SU-DHL-6 (cell line): ENCODE data around the gene CSTF3.

Source experiments
- EZH2phosphoT487 ChIP-seq: fragments of 200-600 bp; sonication (generic), shearing (Covaris generic); conservative IDR thresholded peaks from 2 replicates; pipeline ENCODE4 v1.6.1; 2018; ENCODE audit warnings: mild to moderate bottlenecking, antibody characterized with exemption, low read length, moderate library complexity, mixed read lengths
- TF ChIP-seq, protein P1 (sequence below): fragments of 200-600 bp; sonication (generic); IDR thresholded peaks from one replicate; pipeline ENCODE4 v1.5.1; 2017; ENCODE audit warnings: antibody characterized with exemption, mild to moderate bottlenecking, low read length, moderate library complexity; ENCODE audit not compliant: insufficient read depth, poor library complexity, severe bottlenecking

DNA sequence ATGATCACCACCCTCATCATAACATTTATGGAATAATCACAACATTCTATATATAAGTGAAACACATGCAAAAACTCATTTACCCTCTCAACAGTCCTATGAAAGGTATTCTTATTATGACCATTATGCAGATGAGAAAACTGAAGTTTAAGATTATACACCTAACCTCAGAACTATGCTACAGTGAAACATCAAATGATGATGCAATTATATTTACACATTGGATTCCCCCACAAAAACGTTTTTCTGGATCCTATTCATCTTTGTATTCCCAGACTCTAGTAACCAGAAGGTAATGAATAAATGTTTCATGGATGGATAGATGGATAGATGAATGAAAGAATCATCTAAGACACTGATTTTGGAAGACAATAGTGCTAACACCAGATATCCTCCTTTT, 67.1 kb downstream of the CSTF3 start:
- TF ChIP-seq, protein P1, sequence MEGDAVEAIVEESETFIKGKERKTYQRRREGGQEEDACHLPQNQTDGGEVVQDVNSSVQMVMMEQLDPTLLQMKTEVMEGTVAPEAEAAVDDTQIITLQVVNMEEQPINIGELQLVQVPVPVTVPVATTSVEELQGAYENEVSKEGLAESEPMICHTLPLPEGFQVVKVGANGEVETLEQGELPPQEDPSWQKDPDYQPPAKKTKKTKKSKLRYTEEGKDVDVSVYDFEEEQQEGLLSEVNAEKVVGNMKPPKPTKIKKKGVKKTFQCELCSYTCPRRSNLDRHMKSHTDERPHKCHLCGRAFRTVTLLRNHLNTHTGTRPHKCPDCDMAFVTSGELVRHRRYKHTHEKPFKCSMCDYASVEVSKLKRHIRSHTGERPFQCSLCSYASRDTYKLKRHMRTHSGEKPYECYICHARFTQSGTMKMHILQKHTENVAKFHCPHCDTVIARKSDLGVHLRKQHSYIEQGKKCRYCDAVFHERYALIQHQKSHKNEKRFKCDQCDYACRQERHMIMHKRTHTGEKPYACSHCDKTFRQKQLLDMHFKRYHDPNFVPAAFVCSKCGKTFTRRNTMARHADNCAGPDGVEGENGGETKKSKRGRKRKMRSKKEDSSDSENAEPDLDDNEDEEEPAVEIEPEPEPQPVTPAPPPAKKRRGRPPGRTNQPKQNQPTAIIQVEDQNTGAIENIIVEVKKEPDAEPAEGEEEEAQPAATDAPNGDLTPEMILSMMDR, result no peak
- TF ChIP-seq EZH2phosphoT487, result no peak
